ENCODE results near the gene CARHSP1. TPM values are rescaled to one million over a fixed set of nuclear protein-coding genes. Genes with fewer than 3 reads are reported as not detected.

Gene CARHSP1
- total and polyA plus RNA-seq, 4 experiments from 2014 or later: 33.2 to 57.2 (median 41.3) TPM

DNA sequence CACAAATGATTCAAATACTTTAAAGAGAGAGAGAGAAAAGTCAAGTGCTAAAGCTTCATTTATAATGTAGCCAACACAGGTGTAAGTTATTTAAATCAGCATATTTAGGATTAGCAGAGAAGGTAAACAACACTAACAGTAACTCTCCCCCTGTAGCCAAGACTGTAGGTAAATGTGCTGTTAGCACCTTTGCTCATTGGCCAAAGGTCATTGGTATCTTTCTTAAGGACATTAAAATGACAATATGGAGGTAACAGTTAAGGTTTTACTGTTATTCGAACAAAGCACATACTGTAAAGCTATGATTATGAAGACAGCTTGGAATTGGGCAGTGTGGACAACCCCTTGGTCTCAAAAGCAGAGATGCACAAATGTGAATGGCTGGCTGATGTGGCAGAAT lies 42.0 kb upstream of the CARHSP1 start:
- ChIA-PET POLR2A (ENCODE audit: partially characterized antibody) (no interaction called here), CTCF (ENCODE audit: partially characterized antibody) (interaction anchor here (0.6 to 1.3 kb wide), 5 partner anchors 9 to 222 kb away, joined by 3 to 5 read pairs (median 3); no protein-coding TSS in a partner anchor)
- Histone ChIP-seq H3K4me3 (ENCODE audit: low read length in 2 of 2) (no peak overlapping the region), H3K27ac (ENCODE audit: low read depth, low read length) (no peak overlapping the region), H3K4me1 (ENCODE audit: insufficient read depth, low read length) (peaks cover 13% of the 10 kb centered on the region), H3K27me3 (ENCODE audit: insufficient read depth, low read length) (no peaks in the 10 kb centered on the region), H3K9me3 (ENCODE audit: control insufficient read depth in 1 of 2, low read length in 2 of 2) (no peaks in the 10 kb centered on the region), H3K36me3 (ENCODE audit: insufficient read depth, low read length) (peaks cover 64% of the 10 kb centered on the region)
- no peak for DNase-seq
- H3K4me1 Mint-ChIP-seq: peaks cover 30 to 34% (median 32%) of the 10 kb centered on the region in 4 donors
- peaks cover 63 to 90% of the 10 kb centered on the region in 2 donors for H3K36me3 Mint-ChIP-seq
- H3K27me3 Mint-ChIP-seq: no peaks in the 10 kb centered on the region
- peaks cover 0 to 4% (median 0%) of the 10 kb centered on the region in 8 donors for H3K9me3 Mint-ChIP-seq
- no peak overlapping the region for H3K4me3 Mint-ChIP-seq
- peak overlapping the region in 4 of 7 donors; percentile 37 to 72 (median 50) for H3K27ac Mint-ChIP-seq
- intact Hi-C loops (cut with micrococcal nuclease): no loop called here

DNA sequence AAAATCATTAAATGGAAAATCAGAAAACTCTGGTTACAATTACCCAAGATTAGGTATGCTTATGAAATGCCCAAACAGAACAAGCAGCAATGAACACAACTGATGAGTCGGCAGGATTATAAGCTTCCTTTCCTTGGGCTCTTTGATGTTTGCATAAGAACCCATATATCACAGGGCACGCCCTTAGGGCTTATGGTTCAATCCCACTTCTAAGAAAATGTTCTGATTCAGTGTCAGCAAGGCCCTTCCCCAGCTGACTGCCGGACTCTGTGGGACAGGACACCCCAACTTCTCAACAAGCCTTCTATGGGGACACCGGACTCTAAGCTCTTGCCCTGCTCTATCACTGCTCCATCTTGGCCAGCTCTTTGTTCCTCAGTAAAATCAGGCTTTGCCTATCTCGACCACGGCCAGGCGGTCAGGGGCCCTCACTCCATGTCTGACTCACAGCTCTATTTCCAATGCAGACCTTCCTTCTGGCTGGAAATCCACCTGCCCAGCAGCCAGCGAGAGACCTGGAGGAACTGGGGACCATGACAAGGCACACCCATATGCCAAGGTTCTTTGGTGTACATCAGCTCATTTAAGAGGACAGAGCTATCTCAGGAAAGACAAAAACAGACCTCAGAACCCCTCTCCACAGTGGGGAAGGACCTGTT lies 40.1 kb upstream of the CARHSP1 start:
- H3K4me3 Mint-ChIP-seq: peak overlapping the region in 2 of 8 donors; percentile 7 to 75
- peaks cover 13% of the 10 kb centered on the region for H3K4me1 ChIP-seq (ENCODE audit: insufficient read depth, low read length)
- no peak overlapping the region for H3K27ac ChIP-seq (ENCODE audit: low read depth, low read length)
- no peaks in the 10 kb centered on the region for H3K27me3 Mint-ChIP-seq
- peaks cover 62 to 88% of the 10 kb centered on the region in 2 donors for H3K36me3 Mint-ChIP-seq
- H3K9me3 Mint-ChIP-seq: peaks cover 0 to 4% (median 0%) of the 10 kb centered on the region in 8 donors
- no peaks in the 10 kb centered on the region for H3K27me3 ChIP-seq (ENCODE audit: insufficient read depth, low read length)
- H3K4me3 ChIP-seq (ENCODE audit: low read length in 2 of 2): no peak overlapping the region
- CTCF ChIA-PET (ENCODE audit: partially characterized antibody): interaction anchor here (0.9 to 1.6 kb wide), 4 partner anchors 28 to 225 kb away, joined by 3 to 6 read pairs (median 5); no protein-coding TSS in a partner anchor
- H3K27ac Mint-ChIP-seq: peak overlapping the region in 6 of 7 donors; percentile 11 to 74 (median 62)
- peak in 1 of 5 donors; percentile 17 for DNase-seq
- H3K9me3 ChIP-seq (ENCODE audit: control insufficient read depth in 1 of 2, low read length in 2 of 2): no peaks in the 10 kb centered on the region
- H3K36me3 ChIP-seq (ENCODE audit: insufficient read depth, low read length): peaks cover 62% of the 10 kb centered on the region
- POLR2A ChIA-PET (ENCODE audit: partially characterized antibody): interaction anchor here (0.7 to 1.3 kb wide), 2 partner anchors 17 to 55 kb away, joined by 3 read pairs; partner anchors contain the start of gene USP7
- intact Hi-C loops (cut with micrococcal nuclease): loop anchor here (5.0 kb wide), 1 partner anchor 53 kb away; the partner anchor contains the start of gene USP7
- peaks cover 26 to 31% (median 28%) of the 10 kb centered on the region in 4 donors for H3K4me1 Mint-ChIP-seq

DNA sequence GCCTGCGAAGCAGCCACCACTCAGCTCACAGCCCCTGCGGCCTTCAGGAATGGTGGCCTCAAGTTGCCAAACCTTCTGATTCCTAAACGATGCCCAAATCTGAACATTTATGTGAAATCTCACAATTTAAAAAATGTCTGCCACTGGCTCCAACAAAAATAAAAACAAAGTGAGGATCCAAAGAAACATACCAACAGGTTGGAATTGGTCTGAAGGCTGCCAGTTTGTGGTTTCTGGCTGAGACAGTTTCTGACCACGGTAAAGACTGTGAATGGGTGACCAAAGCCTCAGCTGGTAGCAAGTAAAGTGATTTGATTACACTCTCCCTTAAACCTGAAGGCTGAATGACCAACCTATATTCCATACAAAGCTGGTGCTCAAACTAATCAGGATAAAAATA lies 38.3 kb upstream of the CARHSP1 start:
- Mint-ChIP-seq H3K9me3 (peaks cover 0 to 4% (median 0%) of the 10 kb centered on the region in 8 donors), H3K27me3 (no peaks in the 10 kb centered on the region), H3K27ac (peak overlapping the region in 4 of 7 donors; percentile 11 to 53 (median 46)), H3K36me3 (peaks cover 69 to 86% of the 10 kb centered on the region in 2 donors), H3K4me3 (no peak overlapping the region), H3K4me1 (peaks cover 23 to 31% (median 26%) of the 10 kb centered on the region in 4 donors)
- POLR2A ChIA-PET (ENCODE audit: partially characterized antibody): no interaction called here
- H3K4me1 ChIP-seq (ENCODE audit: insufficient read depth, low read length): peaks cover 13% of the 10 kb centered on the region
- peaks cover 73% of the 10 kb centered on the region for H3K36me3 ChIP-seq (ENCODE audit: insufficient read depth, low read length)
- H3K27ac ChIP-seq (ENCODE audit: low read depth, low read length): no peak overlapping the region
- no peaks in the 10 kb centered on the region for H3K27me3 ChIP-seq (ENCODE audit: insufficient read depth, low read length)
- CTCF ChIA-PET (ENCODE audit: partially characterized antibody): interaction anchor here (1.0 to 1.5 kb wide), 2 partner anchors 41 to 101 kb away, joined by 3 to 5 read pairs; no protein-coding TSS in a partner anchor
- intact Hi-C loops (cut with micrococcal nuclease): loop anchor here (5.0 kb wide), 1 partner anchor 55 kb away; the partner anchor contains the start of gene USP7
- H3K4me3 ChIP-seq (ENCODE audit: low read length in 2 of 2): no peak overlapping the region
- DNase-seq: no peak
- H3K9me3 ChIP-seq (ENCODE audit: control insufficient read depth in 1 of 2, low read length in 2 of 2): no peaks in the 10 kb centered on the region

DNA sequence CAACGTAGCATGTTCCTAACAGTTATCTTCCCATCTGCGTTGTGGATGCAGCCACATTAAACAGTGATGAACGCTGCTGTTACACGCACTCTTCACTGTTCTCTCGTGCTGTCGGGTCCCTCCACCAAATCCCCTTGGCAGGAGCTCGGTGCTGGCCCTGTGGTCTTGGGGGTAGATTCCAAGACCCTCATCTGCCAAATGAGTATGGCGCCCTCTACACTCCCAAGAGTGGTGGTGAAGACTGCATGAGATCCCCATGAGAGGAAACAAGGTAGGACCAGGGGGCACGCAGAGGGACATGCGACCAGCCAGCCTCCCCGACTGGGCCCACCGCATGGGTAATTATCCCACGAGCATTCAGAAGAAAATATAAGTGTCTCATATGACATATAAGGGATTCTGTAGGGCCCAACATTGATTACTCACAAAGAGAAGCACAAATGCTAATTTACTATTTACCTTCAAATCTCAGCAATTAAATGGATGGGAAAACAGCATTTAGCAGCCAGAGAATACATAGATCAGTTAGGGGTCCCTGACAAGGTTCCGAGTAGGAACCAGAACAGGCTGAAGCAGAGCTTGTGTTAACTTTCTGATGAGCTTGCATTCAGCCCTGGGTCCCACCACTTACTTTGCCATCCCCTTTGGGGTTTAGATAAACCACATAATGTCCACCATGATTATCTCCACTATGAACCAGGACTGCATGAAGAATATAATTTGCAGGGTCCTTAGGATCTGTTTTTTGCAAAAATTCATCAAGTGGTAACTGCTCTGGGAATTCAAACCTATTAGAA lies 37.2 kb upstream of the CARHSP1 start:
- Histone ChIP-seq H3K4me1 (ENCODE audit: insufficient read depth, low read length) (peaks cover 13% of the 10 kb centered on the region), H3K4me3 (ENCODE audit: low read length in 2 of 2) (no peak overlapping the region), H3K9me3 (ENCODE audit: control insufficient read depth in 1 of 2, low read length in 2 of 2) (no peaks in the 10 kb centered on the region), H3K36me3 (ENCODE audit: insufficient read depth, low read length) (peaks cover 73% of the 10 kb centered on the region), H3K27ac (ENCODE audit: low read depth, low read length) (no peak overlapping the region), H3K27me3 (ENCODE audit: insufficient read depth, low read length) (no peaks in the 10 kb centered on the region)
- Mint-ChIP-seq H3K4me1 (peaks cover 19 to 26% (median 22%) of the 10 kb centered on the region in 4 donors), H3K9me3 (no peaks in the 10 kb centered on the region), H3K4me3 (no peak overlapping the region), H3K27me3 (no peaks in the 10 kb centered on the region), H3K36me3 (peaks cover 70 to 87% of the 10 kb centered on the region in 2 donors), H3K27ac (peak overlapping the region in 3 of 7 donors; percentile 1 to 37 (median 17))
- POLR2A ChIA-PET (ENCODE audit: partially characterized antibody): no interaction called here
- no peak for DNase-seq
- CTCF ChIA-PET (ENCODE audit: partially characterized antibody): interaction anchor here (1.6 kb wide), 1 partner anchor 103 kb away, joined by 8 read pairs; no protein-coding TSS in a partner anchor
- intact Hi-C loops (cut with micrococcal nuclease): loop anchor here (1.0 to 5.0 kb wide), 2 partner anchors 56 to 102 kb away; partner anchors contain the start of gene USP7

DNA sequence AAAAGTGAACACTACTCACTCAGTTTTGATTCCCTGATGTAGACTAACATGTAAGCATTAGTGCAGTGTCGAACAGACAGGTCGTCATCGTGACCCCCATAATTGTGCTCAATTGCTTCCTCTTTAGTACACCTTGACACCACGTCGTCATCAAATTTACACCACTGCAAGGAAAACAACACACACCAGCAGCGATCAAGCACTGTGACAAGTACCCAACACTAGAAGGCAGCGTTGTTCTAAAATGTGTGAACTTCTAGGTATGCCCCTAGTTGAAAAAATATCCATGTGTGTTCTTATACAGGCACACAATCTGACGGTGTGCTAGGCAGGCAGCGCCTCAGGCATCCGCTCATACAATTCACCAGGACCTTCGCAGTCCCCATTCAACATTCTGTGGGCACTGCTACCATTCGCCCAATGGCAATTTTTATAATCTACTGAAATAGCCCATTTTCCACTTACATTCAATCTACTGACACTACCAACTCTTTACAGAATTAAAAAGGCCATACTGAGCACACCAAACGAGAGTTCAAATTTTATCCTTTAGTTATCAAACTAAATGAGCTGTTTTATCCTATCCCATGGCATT lies 36.5 kb upstream of the CARHSP1 start:
- Histone ChIP-seq H3K36me3 (ENCODE audit: insufficient read depth, low read length) (peaks cover 74% of the 10 kb centered on the region), H3K9me3 (ENCODE audit: control insufficient read depth in 1 of 2, low read length in 2 of 2) (no peaks in the 10 kb centered on the region), H3K4me3 (ENCODE audit: low read length in 2 of 2) (no peak overlapping the region), H3K27me3 (ENCODE audit: insufficient read depth, low read length) (no peaks in the 10 kb centered on the region), H3K27ac (ENCODE audit: low read depth, low read length) (no peak overlapping the region), H3K4me1 (ENCODE audit: insufficient read depth, low read length) (peaks cover 13% of the 10 kb centered on the region)
- Mint-ChIP-seq H3K9me3 (no peaks in the 10 kb centered on the region), H3K4me1 (peaks cover 14 to 19% (median 16%) of the 10 kb centered on the region in 4 donors), H3K27me3 (no peaks in the 10 kb centered on the region), H3K36me3 (peaks cover 71 to 87% of the 10 kb centered on the region in 2 donors), H3K27ac (peak overlapping the region in 4 of 7 donors; percentile 17 to 87 (median 30)), H3K4me3 (no peak overlapping the region)
- CTCF ChIA-PET (ENCODE audit: partially characterized antibody): interaction anchor here (1.6 kb wide), 1 partner anchor 103 kb away, joined by 8 read pairs; no protein-coding TSS in a partner anchor
- intact Hi-C loops (cut with micrococcal nuclease): loop anchor here (1.0 to 5.0 kb wide), 2 partner anchors 57 to 103 kb away; partner anchors contain the start of gene USP7
- DNase-seq: peak in 3 of 5 donors; percentile 16 to 27 (median 23)
- POLR2A ChIA-PET (ENCODE audit: partially characterized antibody): no interaction called here

DNA sequence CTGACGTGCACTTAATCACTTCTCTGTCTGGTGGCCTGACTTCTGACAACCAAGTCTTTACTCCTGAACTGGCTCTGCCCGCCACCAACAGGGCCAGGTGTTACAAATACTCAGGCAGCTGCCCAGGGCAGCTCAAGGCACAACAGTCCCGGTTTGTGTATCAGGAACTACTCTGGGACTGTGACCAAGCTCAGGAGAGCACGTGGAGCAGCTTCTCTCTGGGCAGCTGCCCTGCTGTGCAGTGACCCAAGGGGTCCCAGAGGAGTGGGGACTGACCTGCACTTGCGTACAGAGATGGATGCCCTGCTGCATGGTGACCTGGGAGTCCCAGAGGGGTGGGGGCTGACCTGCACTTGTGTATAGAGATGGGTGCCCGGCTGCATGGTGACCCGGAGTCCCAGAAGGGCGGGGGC lies 35.2 kb upstream of the CARHSP1 start:
- no peaks in the 10 kb centered on the region for H3K9me3 ChIP-seq (ENCODE audit: control insufficient read depth in 1 of 2, low read length in 2 of 2)
- Mint-ChIP-seq H3K4me1 (peaks cover 9 to 12% (median 10%) of the 10 kb centered on the region in 4 donors), H3K27ac (peak overlapping the region in 1 of 7 donors; percentile 62), H3K27me3 (no peaks in the 10 kb centered on the region), H3K4me3 (no peak overlapping the region), H3K9me3 (no peaks in the 10 kb centered on the region), H3K36me3 (peaks cover 77 to 87% of the 10 kb centered on the region in 2 donors)
- CTCF ChIA-PET (ENCODE audit: partially characterized antibody): no interaction called here
- no peak overlapping the region for H3K27ac ChIP-seq (ENCODE audit: low read depth, low read length)
- intact Hi-C loops (cut with micrococcal nuclease): no loop called here
- H3K27me3 ChIP-seq (ENCODE audit: insufficient read depth, low read length): no peaks in the 10 kb centered on the region
- POLR2A ChIA-PET (ENCODE audit: partially characterized antibody): no interaction called here
- no peak for DNase-seq
- peaks cover 9% of the 10 kb centered on the region for H3K4me1 ChIP-seq (ENCODE audit: insufficient read depth, low read length)
- no peak overlapping the region for H3K4me3 ChIP-seq (ENCODE audit: low read length in 2 of 2)
- H3K36me3 ChIP-seq (ENCODE audit: insufficient read depth, low read length): peaks cover 87% of the 10 kb centered on the region
